ENCODE results near the gene KCTD20. TPM values are rescaled to one million over a fixed set of nuclear protein-coding genes. Genes with fewer than 3 reads are reported as not detected.

KCTD20 gene
- total and polyA plus RNA-seq, 9 of the 15 experiments (the other 6 are each of a cell fraction or from before 2014, with no cell fraction given) = 28.9 to 160 (median 70.6) TPM

DNA sequence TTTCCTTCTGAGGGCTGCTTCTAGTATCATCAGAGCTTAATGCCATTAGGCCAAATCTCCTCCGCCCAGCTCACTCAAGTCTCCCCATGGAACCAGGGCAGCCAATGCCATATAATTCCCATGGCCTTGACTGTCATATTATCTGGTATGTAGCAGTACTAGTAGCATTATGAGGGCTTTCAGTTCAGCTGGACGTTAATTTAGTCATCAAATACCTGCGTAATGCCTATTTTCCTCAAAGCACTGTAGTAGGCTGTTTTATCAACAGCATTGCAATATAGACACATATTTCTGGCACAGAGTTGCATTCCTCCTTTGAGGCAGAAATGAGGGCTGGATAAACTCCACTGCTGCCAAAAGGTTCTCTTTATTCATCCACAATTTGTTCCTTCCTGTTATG lies 1.7 kb downstream of the KCTD20 start:
- FAIRE-seq (no peak), ATAC-seq (no peak), DNase-seq (ENCODE audit: extremely low read depth in 1 of 4, low spot score in 3 of 4) (no peak)
- Histone ChIP-seq H3K9me3 (replicated peaks; ENCODE audit: control insufficient read depth, insufficient read depth, low read depth, low read length) (peaks cover 8% of the 10 kb centered on the region; the same call in 1 of the 2 replicates), H3K4me3 (peak overlapping the region; percentile 91), H3K4me2 (ENCODE audit: insufficient read depth, low read length) (peak overlapping the region; percentile 90), H3K9ac (ENCODE audit: insufficient read depth in 1 of 2, low read depth in 2 of 2, low read length in 2 of 2) (peak overlapping the region; percentile 46 to 89; a peak in 3 of 4 replicates), H2AFZ (ENCODE audit: low read depth, low read length) (no peak overlapping the region; the same call in 1 of the 2 replicates), H3K4me1 (replicated peaks in 1 of 2; ENCODE audit: control insufficient read depth in 2 of 2, insufficient read depth in 2 of 2, low read length in 2 of 2) (peaks cover 16 to 28% of the 10 kb centered on the region in 2 experiments), H3K27ac (ENCODE audit: extremely low read depth, low read depth, low read length) (peak overlapping the region; percentile 89), H3K36me3 (ENCODE audit: control insufficient read depth, insufficient read depth, low read length) (peaks cover 30% of the 10 kb centered on the region; the same call in 2 of the 3 replicates), H3K9me1 (ENCODE audit: control insufficient read depth, insufficient read depth, low read length) (no peaks in the 10 kb centered on the region), H3K27me3 (ENCODE audit: control insufficient read depth in 2 of 2, insufficient read depth in 2 of 2, low read length in 2 of 2) (no peaks in the 10 kb centered on the region), H4K20me1 (replicated peaks; ENCODE audit: control insufficient read depth, insufficient read depth, low read length) (0 out of 2 replicates have a peak, but pooled peaks cover 5% of the 10 kb centered on the region), H3K79me2 (ENCODE audit: control insufficient read depth, insufficient read depth, low read length) (peaks cover 72% of the 10 kb centered on the region)
- POLR2A ChIA-PET = interaction anchor here (0.7 to 2.4 kb wide), 5 partner anchors 12 to 187 kb away, joined by 4 to 11 read pairs (median 5); no protein-coding TSS in a partner anchor
- CTCF ChIA-PET (ENCODE audit: low intra/inter-chr PET ratio) = no interaction called here
- no TSS peak for BruUV-seq (replicated peaks)
- in situ Hi-C loops (cut with MboI) (no loop called here), intact Hi-C loops (cut with micrococcal nuclease) (loop anchor here (5.0 kb wide), 3 partner anchors 33 to 148 kb away; partner anchors contain the start of genes SRSF3 and STK38)
- WGBS (ENCODE audit: insufficient coverage, low coverage, missing lambda C conversion rate) = 47% methylated on average over 3 of the region's 3 CpGs
- TF ChIP-seq CEBPB (tag; IDR thresholded peaks at IDR 0.05) (no peak), POLR3A (IDR thresholded peaks at IDR 0.05; ENCODE audit: borderline replicate concordance, extremely low read depth, insufficient read depth, insufficient read length) (no peak), POLR2A (conservative IDR thresholded peaks at IDR 0.05) (0 out of 2 replicates have a peak, but pooled peaks have one; percentile 37), ZFX (CRISPR knock-in tag; IDR thresholded peaks at IDR 0.05) (peak; percentile 45; the same call in 1 of the 2 replicates), ZNF583 (CRISPR knock-in tag; IDR thresholded peaks at IDR 0.05) (no peak), ZNF766 (CRISPR knock-in tag; conservative IDR thresholded peaks at IDR 0.05) (no peak), ZKSCAN1 (IDR thresholded peaks at IDR 0.05; ENCODE audit: low read depth, low read length) (no peak), ZNF76 (CRISPR knock-in tag; IDR thresholded peaks at IDR 0.05; ENCODE audit: borderline replicate concordance) (no peak), DMBX1 (CRISPR knock-in tag; IDR thresholded peaks at IDR 0.05; ENCODE audit: borderline replicate concordance) (no peak), ZNF561 (CRISPR knock-in tag; conservative IDR thresholded peaks at IDR 0.05) (no peak), KDM5B (IDR thresholded peaks at IDR 0.05; ENCODE audit: insufficient replicate concordance, low read depth, low read length) (peak; percentile 32), MYNN (IDR thresholded peaks at IDR 0.05) (no peak), MYNN (CRISPR knock-in tag; IDR thresholded peaks at IDR 0.05) (no peak), ZNF140 (CRISPR knock-in tag; IDR thresholded peaks at IDR 0.05) (no peak), SMAD3 (CRISPR knock-in tag; conservative IDR thresholded peaks at IDR 0.05) (no peak)
- TF ChIP-seq, protein P1, sequence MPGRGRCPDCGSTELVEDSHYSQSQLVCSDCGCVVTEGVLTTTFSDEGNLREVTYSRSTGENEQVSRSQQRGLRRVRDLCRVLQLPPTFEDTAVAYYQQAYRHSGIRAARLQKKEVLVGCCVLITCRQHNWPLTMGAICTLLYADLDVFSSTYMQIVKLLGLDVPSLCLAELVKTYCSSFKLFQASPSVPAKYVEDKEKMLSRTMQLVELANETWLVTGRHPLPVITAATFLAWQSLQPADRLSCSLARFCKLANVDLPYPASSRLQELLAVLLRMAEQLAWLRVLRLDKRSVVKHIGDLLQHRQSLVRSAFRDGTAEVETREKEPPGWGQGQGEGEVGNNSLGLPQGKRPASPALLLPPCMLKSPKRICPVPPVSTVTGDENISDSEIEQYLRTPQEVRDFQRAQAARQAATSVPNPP (IDR thresholded peaks at IDR 0.05; ENCODE audit: borderline replicate concordance, insufficient read depth, insufficient read length) = no peak
- TF ChIP-seq, protein P2, sequence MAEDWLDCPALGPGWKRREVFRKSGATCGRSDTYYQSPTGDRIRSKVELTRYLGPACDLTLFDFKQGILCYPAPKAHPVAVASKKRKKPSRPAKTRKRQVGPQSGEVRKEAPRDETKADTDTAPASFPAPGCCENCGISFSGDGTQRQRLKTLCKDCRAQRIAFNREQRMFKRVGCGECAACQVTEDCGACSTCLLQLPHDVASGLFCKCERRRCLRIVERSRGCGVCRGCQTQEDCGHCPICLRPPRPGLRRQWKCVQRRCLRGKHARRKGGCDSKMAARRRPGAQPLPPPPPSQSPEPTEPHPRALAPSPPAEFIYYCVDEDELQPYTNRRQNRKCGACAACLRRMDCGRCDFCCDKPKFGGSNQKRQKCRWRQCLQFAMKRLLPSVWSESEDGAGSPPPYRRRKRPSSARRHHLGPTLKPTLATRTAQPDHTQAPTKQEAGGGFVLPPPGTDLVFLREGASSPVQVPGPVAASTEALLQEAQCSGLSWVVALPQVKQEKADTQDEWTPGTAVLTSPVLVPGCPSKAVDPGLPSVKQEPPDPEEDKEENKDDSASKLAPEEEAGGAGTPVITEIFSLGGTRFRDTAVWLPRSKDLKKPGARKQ (CRISPR knock-in tag; IDR thresholded peaks at IDR 0.05) = no peak
- TF ChIP-seq, protein P3, sequence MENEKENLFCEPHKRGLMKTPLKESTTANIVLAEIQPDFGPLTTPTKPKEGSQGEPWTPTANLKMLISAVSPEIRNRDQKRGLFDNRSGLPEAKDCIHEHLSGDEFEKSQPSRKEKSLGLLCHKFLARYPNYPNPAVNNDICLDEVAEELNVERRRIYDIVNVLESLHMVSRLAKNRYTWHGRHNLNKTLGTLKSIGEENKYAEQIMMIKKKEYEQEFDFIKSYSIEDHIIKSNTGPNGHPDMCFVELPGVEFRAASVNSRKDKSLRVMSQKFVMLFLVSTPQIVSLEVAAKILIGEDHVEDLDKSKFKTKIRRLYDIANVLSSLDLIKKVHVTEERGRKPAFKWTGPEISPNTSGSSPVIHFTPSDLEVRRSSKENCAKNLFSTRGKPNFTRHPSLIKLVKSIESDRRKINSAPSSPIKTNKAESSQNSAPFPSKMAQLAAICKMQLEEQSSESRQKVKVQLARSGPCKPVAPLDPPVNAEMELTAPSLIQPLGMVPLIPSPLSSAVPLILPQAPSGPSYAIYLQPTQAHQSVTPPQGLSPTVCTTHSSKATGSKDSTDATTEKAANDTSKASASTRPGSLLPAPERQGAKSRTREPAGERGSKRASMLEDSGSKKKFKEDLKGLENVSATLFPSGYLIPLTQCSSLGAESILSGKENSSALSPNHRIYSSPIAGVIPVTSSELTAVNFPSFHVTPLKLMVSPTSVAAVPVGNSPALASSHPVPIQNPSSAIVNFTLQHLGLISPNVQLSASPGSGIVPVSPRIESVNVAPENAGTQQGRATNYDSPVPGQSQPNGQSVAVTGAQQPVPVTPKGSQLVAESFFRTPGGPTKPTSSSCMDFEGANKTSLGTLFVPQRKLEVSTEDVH (IDR thresholded peaks at IDR 0.05; ENCODE audit: low read depth, partially characterized antibody) = no peak
